Liver (tissue), 9 donors: ENCODE results near the gene PIN4. TPM values are rescaled to one million over a fixed set of nuclear protein-coding genes. Genes with fewer than 3 reads are reported as not detected.

Source experiments
- DNase-seq: peaks from one replicate; pipeline ENCODE4 v3.0.0-alpha.2; 2017; ENCODE audit warnings: low spot score
- H3K27ac ChIP-seq, 2 donors: one replicate each; pipeline ENCODE4 v1.7.0; 2013; ENCODE audit warnings: inconsistent platforms in 2 of 2, low read length in 2 of 2, control low read depth in 1 of 2, low read depth in 1 of 2, mild to moderate bottlenecking in 1 of 2
- H3K27me3 ChIP-seq, 4 donors: one replicate each; pipeline versions ENCODE4 v1.6.1 to v1.7.0; 2013; ENCODE audit warnings: low read length in 3 of 4, inconsistent platforms in 1 of 4, mild to moderate bottlenecking in 1 of 4, moderate library complexity in 1 of 4; ENCODE audit not compliant: control insufficient read depth in 4 of 4, insufficient read depth in 4 of 4
- H3K36me3 ChIP-seq, 4 donors: one replicate each; pipeline versions ENCODE4 v1.6.1 to v1.7.0; 2013; ENCODE audit warnings: low read length in 3 of 4, mild to moderate bottlenecking in 3 of 4, low read depth in 1 of 4, moderate library complexity in 1 of 4; ENCODE audit not compliant: control insufficient read depth in 4 of 4, insufficient read depth in 3 of 4
- H3K4me1 ChIP-seq, 4 donors: one replicate each; pipeline versions ENCODE4 v1.6.1 to v1.7.0; 2013; ENCODE audit warnings: low read length in 3 of 4, mild to moderate bottlenecking in 3 of 4, moderate library complexity in 1 of 4; ENCODE audit not compliant: control insufficient read depth in 4 of 4, insufficient read depth in 4 of 4
- H3K4me3 ChIP-seq, 3 donors: one replicate each; pipeline versions ENCODE4 v1.6.1 to v1.7.0; 2013; ENCODE audit warnings: low read length in 3 of 3, control low read depth in 1 of 3, low read depth in 1 of 3, mild to moderate bottlenecking in 1 of 3
- H3K9ac ChIP-seq, 2 donors: one replicate each; pipeline ENCODE4 v1.7.0; 2013; ENCODE audit warnings: low read length in 2 of 2, mild to moderate bottlenecking in 2 of 2, moderate library complexity in 2 of 2, control low read depth in 1 of 2, low read depth in 1 of 2
- H3K9me3 ChIP-seq, 4 donors: one replicate each; pipeline versions ENCODE4 v1.6.1 to v1.7.0; 2013; ENCODE audit warnings: low read length in 3 of 4; ENCODE audit not compliant: control insufficient read depth in 4 of 4
- ATF3 ChIP-seq: IDR thresholded peaks from 2 replicates; pipeline ENCODE4 v1.6.1; 2016; ENCODE audit warnings: antibody characterized with exemption
- CTCF ChIP-seq: fragments of 150-350 bp; IDR thresholded peaks from 2 replicates; pipeline ENCODE4 v1.5.1; 2017; ENCODE audit warnings: improper control_type of control experiment, low read depth, low read length; ENCODE audit not compliant: missing input control
- EGR1 ChIP-seq, 2 donors: IDR thresholded peaks; 2 replicates each; pipeline ENCODE4 v1.6.1; 2016 to 2018; ENCODE audit warnings: antibody characterized with exemption in 2 of 2, low read depth in 2 of 2
- FOXA1 ChIP-seq: IDR thresholded peaks from 2 replicates; pipeline ENCODE4 v1.6.1; 2016; ENCODE audit warnings: antibody characterized with exemption
- HNF4A ChIP-seq, 2 donors: conservative IDR thresholded peaks; 2 replicates each; pipeline ENCODE4 v1.6.1; 2016; ENCODE audit warnings: antibody characterized with exemption in 2 of 2, mild to moderate bottlenecking in 2 of 2
- JUND ChIP-seq, 2 donors: IDR thresholded peaks; 2 replicates each; pipeline ENCODE4 v1.6.1; 2016; ENCODE audit warnings: antibody characterized with exemption in 2 of 2
- NR2F2 ChIP-seq: IDR thresholded peaks from 2 replicates; pipeline ENCODE4 v1.6.1; 2016; ENCODE audit warnings: antibody characterized with exemption
- RAD21 ChIP-seq, 2 donors: IDR thresholded peaks; 2 replicates each; pipeline ENCODE4 v1.6.1; 2016; ENCODE audit warnings: antibody characterized with exemption in 2 of 2, mild to moderate bottlenecking in 2 of 2
- SP1 ChIP-seq: IDR thresholded peaks from 2 replicates; pipeline ENCODE4 v1.6.1; 2018; ENCODE audit warnings: antibody characterized with exemption, mild to moderate bottlenecking
- TAF1 ChIP-seq: conservative IDR thresholded peaks from 2 replicates; pipeline ENCODE4 v1.6.1; 2016; ENCODE audit warnings: antibody characterized with exemption, mild to moderate bottlenecking
- YY1 ChIP-seq: IDR thresholded peaks from 2 replicates; pipeline ENCODE4 v1.6.1; 2016; ENCODE audit warnings: antibody characterized with exemption, mild to moderate bottlenecking
- ZBTB33 ChIP-seq: IDR thresholded peaks from 2 replicates; pipeline ENCODE4 v1.6.1; 2016; ENCODE audit warnings: antibody characterized with exemption
- WGBS: extraction: QIAGEN DNeasy Blood & Tissue Kit; methylation state at CpG from one replicate; pipeline ENCODE4 v1.1.7; 2013; 5-methylcytosine and 5-hydroxymethylcytosine counted together
- polyA plus RNA-seq, 2 donors: library from polyadenylated mRNA; stranded (reverse) in 1 of 2; unstranded in 1 of 2; fragments of 200-250 nt in 1 of 2; fragments of >200 nt in 1 of 2; fragmentation: Nextera tagmentation in 1 of 2; extraction: Ambion mirVana in 1 of 2; gene quantifications; one replicate each; pipeline versions ENCODE4 v1.2.1 to v1.2.3, GENCODE V29; 2013 to 2015
- total RNA-seq, 2 donors: library from RNA; depleted of rRNA; stranded (reverse); fragments of >200 nt; gene quantifications; one replicate each; pipeline ENCODE4 v1.2.3, GENCODE V29; 2014
- donor health status: healthy.
- donor health status: healthy.
- donor health status: healthy.
- donor health status: healthy.
- donor health status: healthy.

PIN4 gene
- total and polyA plus RNA-seq, 4 donors: 7.1 to 26.2 (median 9.3) TPM

GRCh38 chrX:72203421-72203820 lies 21.9 kb downstream of the PIN4 start:
- Histone ChIP-seq H3K9ac (no peak overlapping the region), H3K4me3 (no peak overlapping the region), H3K9me3 (no peaks in the 10 kb centered on the region), H3K27ac (no peak overlapping the region), H3K36me3 (peaks cover 2 to 4% (median 3%) of the 10 kb centered on the region in 4 donors), H3K27me3 (no peaks in the 10 kb centered on the region), H3K4me1 (no peaks in the 10 kb centered on the region)
- no peak for DNase-seq
- TF ChIP-seq TAF1 (no peak), CTCF (no peak), NR2F2 (no peak)
- WGBS: 88% methylated on average over 6 of the region's 6 CpGs

GRCh38 chrX:72205706-72206105 lies 24.1 kb downstream of the PIN4 start:
- H3K9me3 ChIP-seq: no peaks in the 10 kb centered on the region
- peaks cover 0 to 3% (median 2%) of the 10 kb centered on the region in 4 donors for H3K36me3 ChIP-seq
- no peak overlapping the region for H3K27ac ChIP-seq
- no peak overlapping the region for H3K9ac ChIP-seq
- no peak for TF ChIP-seq FOXA1
- TF ChIP-seq ATF3: no peak
- TF ChIP-seq HNF4A (conservative IDR thresholded peaks at IDR 0.05): no peak
- H3K27me3 ChIP-seq: no peaks in the 10 kb centered on the region
- WGBS: 98% methylated on average over 2 of the region's 2 CpGs
- H3K4me1 ChIP-seq: no peaks in the 10 kb centered on the region
- no peak overlapping the region for H3K4me3 ChIP-seq
- no peak for DNase-seq

GRCh38 chrX:72207366-72207765 lies 25.8 kb downstream of the PIN4 start:
- no peak for DNase-seq
- H3K9ac ChIP-seq: no peak overlapping the region
- H3K27me3 ChIP-seq: no peaks in the 10 kb centered on the region
- H3K36me3 ChIP-seq: peaks cover 0 to 2% (median 2%) of the 10 kb centered on the region in 4 donors
- no peaks in the 10 kb centered on the region for H3K9me3 ChIP-seq
- no peaks in the 10 kb centered on the region for H3K4me1 ChIP-seq
- WGBS: 99% methylated on average over 4 of the region's 4 CpGs
- H3K27ac ChIP-seq: no peak overlapping the region
- TF ChIP-seq HNF4A (conservative IDR thresholded peaks at IDR 0.05) (no peak), RAD21 (IDR thresholded peaks at IDR 0.05) (no peak), YY1 (no peak), SP1 (no peak), FOXA1 (no peak)
- H3K4me3 ChIP-seq: no peak overlapping the region

GRCh38 chrX:72208126-72208800 lies 26.7 kb downstream of the PIN4 start:
- no peak overlapping the region for H3K9ac ChIP-seq
- 90% methylated on average over 4 of the region's 4 CpGs for WGBS

More at GRCh38 chrX:72208126-72208800, 26.7 kb downstream of the PIN4 start:
- Histone ChIP-seq H3K4me1 (no peaks in the 10 kb centered on the region), H3K27ac (no peak overlapping the region), H3K9me3 (no peaks in the 10 kb centered on the region), H3K27me3 (no peaks in the 10 kb centered on the region), H3K36me3 (peaks cover 0 to 2% (median under 1%) of the 10 kb centered on the region in 4 donors), H3K4me3 (no peak overlapping the region)
- DNase-seq: no peak
- TF ChIP-seq NR2F2 (no peak), FOXA1 (no peak), EGR1 (IDR thresholded peaks at IDR 0.05; ENCODE audit: low read depth in 2 of 2) (no peak), ATF3 (no peak), ZBTB33 (no peak), JUND (IDR thresholded peaks at IDR 0.05) (no peak), CTCF (no peak), SP1 (no peak), RAD21 (IDR thresholded peaks at IDR 0.05) (no peak)
